Measurements from ENCODE around the gene WDFY2. TPM values are rescaled to one million over a fixed set of nuclear protein-coding genes. Genes with fewer than 3 reads are reported as not detected.

WDFY2 gene
- total and polyA plus RNA-seq, 9 donors, result 5.4 to 17.9 (median 12.6) TPM

DNA sequence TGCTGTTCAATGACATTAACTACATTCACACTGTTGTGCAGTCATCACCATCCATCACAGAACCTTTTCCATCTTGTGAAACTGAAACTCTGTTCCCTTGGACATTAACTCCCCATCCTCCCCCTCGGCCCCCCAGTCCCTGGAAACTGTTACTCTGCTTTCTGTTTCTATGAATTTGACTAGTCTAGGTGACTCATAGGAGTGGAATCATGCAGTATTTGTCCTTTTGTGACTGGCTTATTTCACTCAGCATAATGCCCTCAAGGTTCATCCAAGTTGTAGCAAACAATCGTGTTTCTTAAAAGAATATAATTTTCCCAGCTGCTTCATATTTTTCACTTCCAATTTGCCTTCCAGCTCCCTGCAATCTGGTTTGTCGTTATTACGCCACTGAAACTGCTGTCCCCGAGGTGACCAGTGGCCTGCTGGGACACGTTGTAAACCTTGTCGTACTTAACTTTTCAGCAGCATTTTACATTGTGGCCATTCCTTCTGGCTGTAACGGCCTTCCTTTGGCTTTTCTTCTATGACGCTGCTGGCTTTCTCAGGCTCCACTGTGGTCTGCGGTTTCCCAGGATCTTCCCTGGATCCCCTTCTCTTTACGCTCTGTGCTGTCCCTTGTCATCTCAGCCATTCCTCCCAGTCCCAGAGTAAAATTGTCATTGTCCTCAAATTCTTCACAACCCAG is 145.7 kb downstream of the WDFY2 start:
- WGBS, 3 donors, result 28 to 49% (median 42%) methylated on average over 11 of the region's 11 CpGs
- no peaks in the 10 kb centered on the region for H3K9me3 ChIP-seq
- no peaks in the 10 kb centered on the region for H3K27me3 ChIP-seq
- H3K4me1 ChIP-seq (ENCODE audit: insufficient read depth), result peaks cover 22% of the 10 kb centered on the region
- TF ChIP-seq EP300 (IDR thresholded peaks at IDR 0.05) (no peak), CTCF (IDR thresholded peaks at IDR 0.05) (no peak), POLR2A (IDR thresholded peaks at IDR 0.05) (no peak)
- intact Hi-C loops (cut with DNase I), result loop anchor here (5.0 to 10.0 kb wide), 6 partner anchors 75 to 505 kb away; partner anchors contain the start of genes INTS6 (in 3 of the 4), WDFY2 (in 3 of the 4), DHRS12 (in 1 of the 4) and FAM124A (in 1 of the 4)
- H3K4me3 ChIP-seq, result no peak overlapping the region
- peak; percentile 43 to 70 (median 49) for DNase-seq
- peak overlapping the region in 1 of 2 donors; percentile 45 for H3K27ac ChIP-seq
- no peaks in the 10 kb centered on the region for H3K36me3 ChIP-seq

GRCh38 chr13:51730927-51731326 is 146.7 kb downstream of the WDFY2 start:
- no peak overlapping the region for H3K4me3 ChIP-seq
- no peaks in the 10 kb centered on the region for H3K27me3 ChIP-seq
- peaks cover 22% of the 10 kb centered on the region for H3K4me1 ChIP-seq (ENCODE audit: insufficient read depth)
- DNase-seq, result no peak
- peak overlapping the region in 1 of 2 donors; percentile 45 for H3K27ac ChIP-seq
- H3K36me3 ChIP-seq, result no peaks in the 10 kb centered on the region
- no peaks in the 10 kb centered on the region for H3K9me3 ChIP-seq
- 97 to 100% (median 98%) methylated on average over 1 of the region's 1 CpG for WGBS, 3 donors
- TF ChIP-seq POLR2A (IDR thresholded peaks at IDR 0.05) (no peak), CTCF (IDR thresholded peaks at IDR 0.05) (no peak), EP300 (IDR thresholded peaks at IDR 0.05) (no peak)
- intact Hi-C loops (cut with DNase I), result loop anchor here in 3 of 4 donors (10.0 kb wide), 4 partner anchors 74 to 286 kb away; partner anchors contain the start of genes INTS6 (in 2 of the 3), DHRS12 (in 1 of the 3) and WDFY2 (in 1 of the 3)

GRCh38 chr13:51731759-51732158 is 147.5 kb downstream of the WDFY2 start:
- Histone ChIP-seq H3K27me3 (no peaks in the 10 kb centered on the region), H3K4me3 (no peak overlapping the region), H3K27ac (peak overlapping the region in 1 of 2 donors; percentile 9), H3K4me1 (ENCODE audit: insufficient read depth) (peaks cover 19% of the 10 kb centered on the region), H3K9me3 (no peaks in the 10 kb centered on the region), H3K36me3 (no peaks in the 10 kb centered on the region)
- 14 to 26% (median 19%) methylated on average over 4 of the region's 4 CpGs for WGBS, 3 donors
- intact Hi-C loops (cut with DNase I), result loop anchor here in 3 of 4 donors (10.0 kb wide), 4 partner anchors 73 to 287 kb away; partner anchors contain the start of genes INTS6 (in 2 of the 3), DHRS12 (in 1 of the 3) and WDFY2 (in 1 of the 3)
- TF ChIP-seq CTCF (IDR thresholded peaks at IDR 0.05) (peak; percentile 40 to 68 (median 51)), EP300 (IDR thresholded peaks at IDR 0.05) (no peak)
- no peak for DNase-seq

DNA sequence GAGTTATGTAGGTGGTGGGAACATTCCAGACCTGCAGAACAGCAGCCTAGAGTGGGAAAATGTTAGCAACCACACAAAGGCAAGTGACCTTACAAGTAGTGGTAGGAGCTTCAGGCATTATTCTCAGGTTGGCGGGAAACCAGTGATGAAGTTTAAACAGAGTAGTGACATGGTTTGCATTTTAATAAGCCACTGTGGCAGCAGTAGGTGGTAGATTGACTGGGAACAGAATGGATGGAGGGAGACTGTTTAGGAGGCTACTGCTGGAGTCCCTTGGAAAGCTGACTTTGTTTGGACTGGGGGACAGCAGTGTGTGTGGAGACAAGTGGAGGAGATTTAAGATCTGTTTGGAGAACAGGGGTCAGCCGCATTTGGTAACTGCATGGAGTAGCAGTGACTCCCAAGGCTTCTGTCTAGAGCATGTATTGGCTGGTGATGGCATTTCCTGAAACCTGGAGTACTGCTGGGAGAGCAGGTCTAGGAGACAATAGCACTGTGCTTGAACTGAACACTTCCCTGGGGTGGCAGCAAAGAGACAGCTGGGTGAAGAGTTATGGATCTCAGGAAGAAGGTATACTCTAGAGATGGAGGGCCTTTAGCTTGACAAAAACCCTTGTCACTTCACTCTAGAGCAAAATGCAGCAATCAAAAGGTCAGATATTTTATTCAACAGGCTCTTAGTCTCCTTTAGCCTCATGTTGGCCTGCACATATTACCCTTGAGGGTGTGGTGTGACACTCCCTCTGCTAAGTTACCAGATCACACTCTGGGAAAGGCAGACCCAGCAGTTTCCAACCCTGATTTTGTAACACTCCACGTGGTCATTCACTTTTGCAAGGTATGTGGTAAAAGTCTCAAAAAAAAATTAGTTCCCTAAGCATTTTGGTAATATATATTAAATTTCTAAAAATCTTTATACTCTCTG is 149.4 kb downstream of the WDFY2 start:
- TF ChIP-seq POLR2A (IDR thresholded peaks at IDR 0.05) (no peak), CTCF (IDR thresholded peaks at IDR 0.05) (no peak), EP300 (IDR thresholded peaks at IDR 0.05) (no peak)
- H3K27ac ChIP-seq, result no peak overlapping the region
- 86 to 88% (median 87%) methylated on average over 3 of the region's 3 CpGs for WGBS, 3 donors

More for the DNA sequence above, 149.4 kb downstream of the WDFY2 start:
- no peak for DNase-seq
- Histone ChIP-seq H3K27me3 (no peaks in the 10 kb centered on the region), H3K36me3 (no peaks in the 10 kb centered on the region), H3K4me3 (no peak overlapping the region), H3K4me1 (ENCODE audit: insufficient read depth) (peaks cover 19% of the 10 kb centered on the region), H3K9me3 (no peaks in the 10 kb centered on the region)
- intact Hi-C loops (cut with DNase I), result loop anchor here in 3 of 4 donors (10.0 kb wide), 4 partner anchors 71 to 289 kb away; partner anchors contain the start of genes INTS6 (in 2 of the 3), DHRS12 (in 1 of the 3) and WDFY2 (in 1 of the 3)
